ENCODE data around the gene POLR1H.
"Not testable (repeated sequence)": the region's sequence is repeated elsewhere in the genome, so short reads cannot be mapped to it uniquely, and the experiment has no call there.

Gene POLR1H

GRCh38 chr6:30061092-30061857 lies at the start of gene POLR1H:
TSS of gene POLR1H (plus strand) at chr6:30061265. CDS start at chr6:30061525, 260 bp downstream.
- DNase-seq, result peak; percentile 96
- in situ Hi-C loops (cut with HindIII; ENCODE audit: low pct_ligation_motif_present, low pct_unique_long_range_greater_than_20kb, low sequenced_read_pairs), result no loop called here

GRCh38 chr6:30013291-30013922 lies 47.7 kb upstream of the POLR1H start:
- in situ Hi-C loops (cut with HindIII; ENCODE audit: low pct_ligation_motif_present, low pct_unique_long_range_greater_than_20kb, low sequenced_read_pairs), result no loop called here
- DNase-seq, result no peak

GRCh38 chr6:30019819-30020218 lies 41.2 kb upstream of the POLR1H start:
- in situ Hi-C loops (cut with HindIII; ENCODE audit: low pct_ligation_motif_present, low pct_unique_long_range_greater_than_20kb, low sequenced_read_pairs), result no loop called here

DNA sequence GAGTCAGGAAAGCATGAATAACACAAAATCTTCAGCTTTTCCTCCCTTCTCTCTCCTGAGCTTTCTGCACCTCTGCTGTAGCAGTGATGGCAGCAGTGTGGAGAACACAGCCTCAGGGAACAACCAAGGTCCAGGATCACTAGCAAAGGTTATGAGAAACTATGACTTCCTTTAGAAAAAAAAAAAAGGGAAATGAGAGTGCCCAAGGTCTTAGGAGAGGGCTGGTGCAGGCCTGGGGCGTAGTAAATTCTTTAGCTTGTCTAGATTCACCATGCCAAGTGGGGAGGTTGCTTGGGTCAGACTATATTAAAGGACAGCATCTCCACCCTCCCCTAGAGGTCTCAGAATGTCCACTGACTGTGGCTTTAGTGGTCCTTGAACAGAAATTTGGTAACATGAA lies 40.4 kb upstream of the POLR1H start:
- DNase-seq, result no peak
- in situ Hi-C loops (cut with HindIII; ENCODE audit: low pct_ligation_motif_present, low pct_unique_long_range_greater_than_20kb, low sequenced_read_pairs), result no loop called here

More at GRCh38 chr6:30019819-30020218, 41.2 kb upstream of the POLR1H start:
- DNase-seq, result no peak

- in situ Hi-C loops (cut with HindIII; ENCODE audit: low pct_ligation_motif_present, low pct_unique_long_range_greater_than_20kb, low sequenced_read_pairs), result no loop called here
- DNase-seq, result no peak
These were observed 38.9 kb upstream of the POLR1H start for GRCh38 chr6:30022189-30022588.

DNA sequence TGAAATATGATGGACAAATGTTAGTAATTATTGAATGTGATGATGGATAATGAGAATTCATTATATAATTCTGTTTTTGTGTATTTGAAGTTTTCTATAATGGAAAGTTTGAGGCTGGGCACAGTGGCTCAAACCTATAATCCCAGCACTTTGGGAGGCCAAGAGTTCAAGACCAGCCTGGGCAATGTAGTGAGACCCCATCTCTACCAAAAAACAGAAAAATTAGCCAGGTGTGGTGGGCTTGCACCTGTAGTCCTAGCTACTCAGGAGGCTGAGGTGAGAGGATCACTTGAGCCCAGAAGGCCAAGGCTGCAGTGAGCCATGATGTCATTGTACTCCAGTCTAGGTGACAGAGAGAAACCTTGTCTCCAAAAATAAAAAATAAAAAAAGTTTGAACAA lies 38.4 kb upstream of the POLR1H start:
- DNase-seq; in situ Hi-C loops (cut with HindIII; ENCODE audit: low pct_ligation_motif_present, low pct_unique_long_range_greater_than_20kb, low sequenced_read_pairs): not testable (repeated sequence)

GRCh38 chr6:30025186-30025585 lies 35.9 kb upstream of the POLR1H start:
- no peak for DNase-seq
- in situ Hi-C loops (cut with HindIII; ENCODE audit: low pct_ligation_motif_present, low pct_unique_long_range_greater_than_20kb, low sequenced_read_pairs), result no loop called here

DNA sequence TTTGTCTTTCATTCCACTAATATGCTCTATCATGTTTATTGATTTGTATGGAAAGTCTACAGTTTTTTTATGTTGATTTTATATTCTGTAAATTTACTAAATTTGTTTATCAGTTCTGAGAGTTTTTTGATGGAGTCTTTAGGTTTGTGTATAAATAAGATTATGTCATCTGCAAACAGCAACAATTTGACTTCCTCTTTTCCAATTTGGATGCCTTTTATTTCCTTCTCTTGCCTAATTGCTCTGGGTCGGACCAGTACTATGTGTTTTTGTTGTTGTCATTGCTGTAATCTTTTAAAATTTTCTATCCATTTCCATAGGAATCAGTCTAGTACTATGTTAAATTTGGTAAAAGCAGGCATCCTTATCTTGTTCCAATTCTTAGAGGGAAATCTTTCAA lies 31.5 kb upstream of the POLR1H start:
- DNase-seq, result no peak
- in situ Hi-C loops (cut with HindIII; ENCODE audit: low pct_ligation_motif_present, low pct_unique_long_range_greater_than_20kb, low sequenced_read_pairs), result no loop called here

DNA sequence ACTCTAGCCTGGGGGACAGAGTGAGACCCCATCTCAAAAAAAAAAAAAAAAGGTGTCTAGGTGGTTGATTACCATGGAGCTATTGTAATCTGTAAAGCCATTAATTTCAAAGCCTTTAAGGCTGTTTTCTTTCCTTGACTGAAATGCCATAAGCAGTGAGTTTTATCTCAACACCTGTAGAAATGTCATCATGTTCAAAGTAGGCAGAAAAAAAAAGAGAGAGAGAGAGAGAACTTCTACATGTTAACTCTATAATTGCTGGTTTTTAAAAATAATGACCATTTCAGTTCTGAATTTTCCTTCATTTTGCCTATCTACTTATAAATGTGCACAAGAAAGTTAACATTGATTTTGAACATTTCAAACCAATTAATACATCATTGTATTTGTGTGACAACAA lies 29.7 kb upstream of the POLR1H start:
- in situ Hi-C loops (cut with HindIII; ENCODE audit: low pct_ligation_motif_present, low pct_unique_long_range_greater_than_20kb, low sequenced_read_pairs), result no loop called here
- DNase-seq, result no peak

DNA sequence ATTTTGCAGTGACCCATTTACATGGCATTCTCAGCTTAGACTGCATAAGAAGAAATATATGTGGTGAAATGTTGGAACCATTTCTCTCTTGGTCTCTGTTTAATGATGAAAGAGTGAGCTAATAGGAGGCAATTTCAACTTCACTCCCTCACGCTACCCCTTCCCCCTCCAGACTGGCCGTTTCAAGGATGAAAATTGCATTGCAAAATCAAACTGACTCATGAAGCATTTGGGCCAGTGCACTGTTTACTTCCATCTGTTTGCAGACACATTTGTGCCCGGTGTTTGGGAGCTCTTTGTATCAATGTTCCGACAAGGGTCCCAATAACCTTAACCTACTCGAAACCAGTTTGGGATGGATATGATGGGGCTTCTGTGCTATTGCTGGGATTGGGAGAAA lies 27.6 kb upstream of the POLR1H start:
- DNase-seq; in situ Hi-C loops (cut with HindIII; ENCODE audit: low pct_ligation_motif_present, low pct_unique_long_range_greater_than_20kb, low sequenced_read_pairs): not testable (repeated sequence)

DNA sequence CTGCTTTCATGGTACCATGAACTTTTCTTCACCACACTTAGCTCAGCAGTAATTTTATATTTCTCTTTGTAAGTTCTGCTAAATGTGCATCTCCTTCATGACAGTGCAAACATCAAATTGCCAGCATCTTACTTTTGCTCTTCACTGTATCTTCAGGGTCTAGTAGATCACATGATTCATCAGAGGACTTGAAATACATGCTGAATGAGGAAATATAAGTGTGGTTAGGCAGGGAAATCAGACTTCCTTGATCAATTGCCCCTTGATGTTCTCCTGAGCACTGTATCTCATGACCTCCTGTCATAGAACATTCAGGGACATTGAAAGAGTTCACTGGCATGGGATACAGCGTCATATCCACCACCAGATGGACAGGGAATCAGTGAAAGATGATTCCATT lies 25.3 kb upstream of the POLR1H start:
- in situ Hi-C loops (cut with HindIII; ENCODE audit: low pct_ligation_motif_present, low pct_unique_long_range_greater_than_20kb, low sequenced_read_pairs), result no loop called here
- no peak for DNase-seq

- DNase-seq, result peak; percentile 20
- in situ Hi-C loops (cut with HindIII; ENCODE audit: low pct_ligation_motif_present, low pct_unique_long_range_greater_than_20kb, low sequenced_read_pairs), result no loop called here
These were observed 23.8 kb upstream of the POLR1H start for GRCh38 chr6:30037182-30037788.

GRCh38 chr6:30041221-30041620 lies 19.8 kb upstream of the POLR1H start:
- DNase-seq, result no peak
- in situ Hi-C loops (cut with HindIII; ENCODE audit: low pct_ligation_motif_present, low pct_unique_long_range_greater_than_20kb, low sequenced_read_pairs), result no loop called here

DNA sequence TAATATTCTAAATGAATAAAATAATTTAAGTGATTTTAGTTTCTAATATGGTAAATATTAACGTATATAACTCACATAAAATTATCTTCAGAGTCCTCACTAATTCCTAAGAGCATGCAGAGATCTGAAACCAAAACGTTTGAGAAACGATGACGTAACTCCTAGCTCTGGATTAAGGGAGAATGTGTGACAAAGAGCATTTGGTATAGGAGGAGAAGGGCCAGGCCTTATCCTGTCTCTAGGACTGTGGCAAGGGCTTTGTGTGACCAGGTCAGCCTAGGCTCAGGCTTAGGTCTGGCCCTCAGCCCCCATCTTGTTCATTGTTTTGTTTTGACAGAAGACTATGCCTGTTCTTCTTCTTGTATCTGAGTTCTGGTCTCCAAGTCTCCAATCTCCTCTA lies 19.2 kb upstream of the POLR1H start:
- no peak for DNase-seq
- in situ Hi-C loops (cut with HindIII; ENCODE audit: low pct_ligation_motif_present, low pct_unique_long_range_greater_than_20kb, low sequenced_read_pairs), result no loop called here

GRCh38 chr6:30042476-30042875 lies 18.6 kb upstream of the POLR1H start:
- no peak for DNase-seq
- in situ Hi-C loops (cut with HindIII; ENCODE audit: low pct_ligation_motif_present, low pct_unique_long_range_greater_than_20kb, low sequenced_read_pairs), result no loop called here

DNA sequence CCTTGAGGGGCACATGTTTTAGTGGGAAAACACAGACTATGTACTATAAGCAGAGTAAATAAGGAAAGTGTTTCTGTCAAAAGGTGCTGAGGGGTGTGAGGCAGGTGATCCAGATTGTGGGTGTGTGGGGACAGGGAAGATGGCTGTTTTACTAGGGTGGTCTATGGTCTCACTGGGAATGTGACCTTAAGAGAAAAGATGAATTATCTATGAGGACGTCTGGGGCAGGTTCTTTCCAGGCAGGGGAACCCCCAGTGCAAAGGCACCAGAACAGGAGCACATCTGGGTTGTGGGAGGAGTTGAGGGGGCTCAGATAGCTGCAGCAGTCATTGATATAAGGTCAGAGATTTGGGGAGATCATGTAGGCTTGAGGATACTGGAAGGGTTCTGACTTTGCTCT lies 18.2 kb upstream of the POLR1H start:
- no peak for DNase-seq
- in situ Hi-C loops (cut with HindIII; ENCODE audit: low pct_ligation_motif_present, low pct_unique_long_range_greater_than_20kb, low sequenced_read_pairs), result no loop called here

DNA sequence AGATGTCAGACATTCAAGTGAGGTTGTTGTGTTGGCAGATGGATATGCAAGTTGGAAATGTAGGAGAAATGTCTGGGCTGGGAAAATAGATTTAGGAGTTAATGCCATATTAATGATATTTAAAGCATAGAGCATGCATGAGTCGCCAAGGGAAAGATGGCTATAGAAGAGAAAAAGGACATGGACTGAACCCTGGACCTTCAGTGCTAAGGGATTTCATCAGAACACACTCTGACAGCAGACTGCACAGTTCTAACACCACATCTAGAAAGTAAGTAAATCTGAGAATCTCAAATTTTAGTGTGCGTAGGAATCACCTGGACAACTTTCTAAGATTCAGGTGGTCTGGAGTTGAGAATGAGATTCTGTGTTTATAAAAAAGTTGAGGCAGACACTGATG lies 17.3 kb upstream of the POLR1H start:
- in situ Hi-C loops (cut with HindIII; ENCODE audit: low pct_ligation_motif_present, low pct_unique_long_range_greater_than_20kb, low sequenced_read_pairs), result no loop called here
- no peak for DNase-seq

GRCh38 chr6:30044630-30045029 lies 16.4 kb upstream of the POLR1H start:
- no peak for DNase-seq

DNA sequence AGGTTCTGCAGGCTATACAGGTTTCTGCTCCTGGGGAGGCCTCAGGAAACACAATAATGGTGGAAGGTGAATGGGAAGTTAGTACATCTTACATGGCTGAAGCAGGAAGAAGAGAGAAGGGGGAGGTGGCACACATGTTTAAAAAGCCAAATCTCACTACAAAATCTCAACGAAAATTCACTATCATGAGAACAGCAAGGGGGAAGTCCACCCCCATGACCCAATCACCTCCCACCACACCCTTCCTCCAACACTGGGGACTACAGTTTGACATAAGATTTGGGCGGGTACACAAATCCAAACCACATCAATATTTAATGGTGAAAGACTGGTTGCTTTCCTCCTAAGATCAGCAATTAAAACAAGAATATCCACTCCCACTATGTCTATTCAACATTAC lies 13.8 kb upstream of the POLR1H start:
- DNase-seq, result no peak
- in situ Hi-C loops (cut with HindIII; ENCODE audit: low pct_ligation_motif_present, low pct_unique_long_range_greater_than_20kb, low sequenced_read_pairs), result no loop called here

More at GRCh38 chr6:30044630-30045029, 16.4 kb upstream of the POLR1H start:
- in situ Hi-C loops (cut with HindIII; ENCODE audit: low pct_ligation_motif_present, low pct_unique_long_range_greater_than_20kb, low sequenced_read_pairs), result no loop called here

DNA sequence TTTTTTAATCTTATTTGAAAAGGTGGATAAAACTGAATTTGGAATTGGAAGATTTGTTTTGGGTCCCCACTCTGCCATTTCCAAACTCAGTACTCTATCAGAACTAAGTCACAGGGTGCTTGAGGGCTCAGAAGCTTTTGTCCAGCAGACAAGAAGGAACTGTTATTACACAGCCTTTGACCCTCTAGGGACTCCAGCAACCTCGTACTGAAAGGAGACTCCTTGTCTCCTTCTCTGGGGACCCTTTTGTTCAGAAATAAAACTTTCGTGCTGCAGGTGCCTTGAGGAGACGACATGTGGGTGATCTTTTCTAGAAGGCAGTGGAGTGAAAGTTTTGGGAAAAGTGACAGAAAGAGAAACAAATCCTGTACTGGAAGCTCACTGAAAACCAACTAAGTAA lies 7.4 kb upstream of the POLR1H start:
- DNase-seq, result no peak
- in situ Hi-C loops (cut with HindIII; ENCODE audit: low pct_ligation_motif_present, low pct_unique_long_range_greater_than_20kb, low sequenced_read_pairs), result no loop called here
